A549 (cell line): ENCODE measurements around the gene FARSB.

ENCODE experiments used
- CHD2 ChIP-seq: fragments of 150-350 bp; IDR thresholded peaks from 2 replicates; pipeline ENCODE4 v1.6.1; 2014; ENCODE audit warnings: low read length; ENCODE audit not compliant: partially characterized antibody
- CHD4 ChIP-seq: fragments of 200-600 bp; sonication (generic); IDR thresholded peaks from 2 replicates; pipeline ENCODE4 v1.6.1; 2016; ENCODE audit warnings: antibody characterized with exemption, mild to moderate bottlenecking, borderline replicate concordance
- CTCF ChIP-seq: fragments of >200 bp; sonication (Bioruptor Twin); formaldehyde crosslinking; IDR thresholded peaks from 3 replicates; pipeline ENCODE4 v1.5.1; 2016
- EP300 ChIP-seq, 2 experiments: fragments of >200 bp; sonication (Bioruptor Twin); formaldehyde crosslinking; IDR thresholded peaks; 2 replicates in 1 of 2; 3 replicates in 1 of 2; pipeline ENCODE4 v1.6.1; 2016 to 2017
- JUNB ChIP-seq: fragments of >200 bp; sonication (Bioruptor Twin); formaldehyde crosslinking; IDR thresholded peaks from 2 replicates; pipeline ENCODE4 v1.6.1; 2016
- MAX ChIP-seq: IDR thresholded peaks from 2 replicates; pipeline ENCODE4 v1.6.1; 2012
- MYC ChIP-seq: IDR thresholded peaks from 2 replicates; pipeline ENCODE4 v1.6.1; 2012; ENCODE audit warnings: mild to moderate bottlenecking, inconsistent platforms, low read length, improper control_type of control experiment, borderline replicate concordance
- POLR2AphosphoS2 ChIP-seq: conservative IDR thresholded peaks from 2 replicates; pipeline ENCODE4 v1.6.1; 2012; ENCODE audit warnings: low read length, improper control_type of control experiment, inconsistent platforms
- RAD21 ChIP-seq, 2 experiments: fragments of >200 bp in 1 of 2; sonication (Bioruptor Twin) in 1 of 2; formaldehyde crosslinking in 1 of 2; IDR thresholded peaks in 1 of 2; conservative IDR thresholded peaks in 1 of 2; 2 replicates in 1 of 2; 3 replicates in 1 of 2; pipeline ENCODE4 v1.6.1; 2012 to 2018; ENCODE audit warnings: inconsistent platforms in 1 of 2
- ZC3H11A ChIP-seq: fragments of 450-650 bp; IDR thresholded peaks from 2 replicates; pipeline ENCODE4 v1.6.1; 2014; ENCODE audit warnings: antibody characterized with exemption, mild to moderate bottlenecking
- ZNF302 ChIP-seq: fragments of 250-450 bp; sonication (Bioruptor Pico); IDR thresholded peaks from 2 replicates; pipeline ENCODE4 v1.9.0; 2021; ENCODE audit warnings: inconsistent platforms, mild to moderate bottlenecking, moderate library complexity

- no peak for TF ChIP-seq CTCF
- no peak for TF ChIP-seq ZNF302 (CRISPR knock-in tag)
- TF ChIP-seq JUNB = no peak
- TF ChIP-seq RAD21 (conservative IDR thresholded peaks at IDR 0.05 in 1 of 2, IDR thresholded peaks at IDR 0.05 in 1 of 2) = no peak
- TF ChIP-seq CHD4 = no peak
- no peak for TF ChIP-seq ZC3H11A
- TF ChIP-seq EP300 (IDR thresholded peaks at IDR 0.05) = no peak
- no peak for TF ChIP-seq POLR2AphosphoS2
- TF ChIP-seq MAX = no peak
- TF ChIP-seq MYC = no peak
- TF ChIP-seq CHD2 = no peak
Observed at GRCh38 chr2:222649801-222650200, 6.1 kb downstream of the FARSB start.
